Measurements from ENCODE around the gene FRMD4A. TPM values are rescaled to one million over a fixed set of nuclear protein-coding genes. Genes with fewer than 3 reads are reported as not detected.

FRMD4A gene
- total RNA-seq, 2 donors from 2014 or later: 22.3 to 22.4 TPM

- no peaks in the 10 kb centered on the region for H3K27me3 ChIP-seq (ENCODE audit: control insufficient read depth, insufficient read depth, low read length, poor library complexity, severe bottlenecking)
- Mint-ChIP-seq H3K36me3 (ENCODE audit: low read depth) (no peaks in the 10 kb centered on the region), H3K27me3 (ENCODE audit: insufficient read depth) (peaks cover 4% of the 10 kb centered on the region), H3K27ac (no peak overlapping the region), H3K4me1 (peaks cover 14% of the 10 kb centered on the region), H3K9me3 (no peaks in the 10 kb centered on the region), H3K4me3 (no peak overlapping the region)
- peak; percentile 53 for DNase-seq
- TF ChIP-seq, protein P1, sequence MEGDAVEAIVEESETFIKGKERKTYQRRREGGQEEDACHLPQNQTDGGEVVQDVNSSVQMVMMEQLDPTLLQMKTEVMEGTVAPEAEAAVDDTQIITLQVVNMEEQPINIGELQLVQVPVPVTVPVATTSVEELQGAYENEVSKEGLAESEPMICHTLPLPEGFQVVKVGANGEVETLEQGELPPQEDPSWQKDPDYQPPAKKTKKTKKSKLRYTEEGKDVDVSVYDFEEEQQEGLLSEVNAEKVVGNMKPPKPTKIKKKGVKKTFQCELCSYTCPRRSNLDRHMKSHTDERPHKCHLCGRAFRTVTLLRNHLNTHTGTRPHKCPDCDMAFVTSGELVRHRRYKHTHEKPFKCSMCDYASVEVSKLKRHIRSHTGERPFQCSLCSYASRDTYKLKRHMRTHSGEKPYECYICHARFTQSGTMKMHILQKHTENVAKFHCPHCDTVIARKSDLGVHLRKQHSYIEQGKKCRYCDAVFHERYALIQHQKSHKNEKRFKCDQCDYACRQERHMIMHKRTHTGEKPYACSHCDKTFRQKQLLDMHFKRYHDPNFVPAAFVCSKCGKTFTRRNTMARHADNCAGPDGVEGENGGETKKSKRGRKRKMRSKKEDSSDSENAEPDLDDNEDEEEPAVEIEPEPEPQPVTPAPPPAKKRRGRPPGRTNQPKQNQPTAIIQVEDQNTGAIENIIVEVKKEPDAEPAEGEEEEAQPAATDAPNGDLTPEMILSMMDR (conservative IDR thresholded peaks at IDR 0.05): peak; percentile 57
- no peaks in the 10 kb centered on the region for H3K36me3 ChIP-seq (ENCODE audit: control insufficient read depth, insufficient read depth, low read length)
- H3K9ac ChIP-seq (ENCODE audit: extremely low read depth, low read length, poor library complexity, severe bottlenecking): no peak overlapping the region
- H3K4me1 ChIP-seq (ENCODE audit: control insufficient read depth, insufficient read depth, low read length): no peaks in the 10 kb centered on the region
- H3K27ac ChIP-seq (ENCODE audit: low read depth, low read length): no peak overlapping the region
- WGBS, 2 experiments (ENCODE audit: insufficient coverage in 1 of 2, insufficient read length in 1 of 2): 87% methylated on average over 5 to 6 of the region's 6 CpGs
- no peak overlapping the region for H3K4me3 ChIP-seq (ENCODE audit: low read length)
- no peaks in the 10 kb centered on the region for H3K9me3 ChIP-seq (ENCODE audit: control insufficient read depth, low read length)
These were observed 1.6 kb downstream of the FRMD4A start for GRCh38 chr10:14328881-14329672.

- H3K4me3 ChIP-seq (ENCODE audit: low read length): no peak overlapping the region
- no peak overlapping the region for H3K4me3 Mint-ChIP-seq
- H3K27ac ChIP-seq (ENCODE audit: low read depth, low read length): no peak overlapping the region
- H3K4me1 Mint-ChIP-seq: peaks cover 10% of the 10 kb centered on the region
- H3K27ac Mint-ChIP-seq: no peak overlapping the region
- DNase-seq: no peak
- no peaks in the 10 kb centered on the region for H3K9me3 ChIP-seq (ENCODE audit: control insufficient read depth, low read length)
- TF ChIP-seq, protein P1 (conservative IDR thresholded peaks at IDR 0.05): no peak
- H3K36me3 Mint-ChIP-seq (ENCODE audit: low read depth): no peaks in the 10 kb centered on the region
- H3K27me3 ChIP-seq (ENCODE audit: control insufficient read depth, insufficient read depth, low read length, poor library complexity, severe bottlenecking): no peaks in the 10 kb centered on the region
- peaks cover 4% of the 10 kb centered on the region for H3K27me3 Mint-ChIP-seq (ENCODE audit: insufficient read depth)
- WGBS, 2 experiments (ENCODE audit: insufficient coverage in 1 of 2, insufficient read length in 1 of 2): 92 to 95% methylated on average over 4 of the region's 4 CpGs
- no peaks in the 10 kb centered on the region for H3K9me3 Mint-ChIP-seq
- no peaks in the 10 kb centered on the region for H3K36me3 ChIP-seq (ENCODE audit: control insufficient read depth, insufficient read depth, low read length)
- no peak overlapping the region for H3K9ac ChIP-seq (ENCODE audit: extremely low read depth, low read length, poor library complexity, severe bottlenecking)
- H3K4me1 ChIP-seq (ENCODE audit: control insufficient read depth, insufficient read depth, low read length): no peaks in the 10 kb centered on the region
These were observed 3.2 kb downstream of the FRMD4A start for GRCh38 chr10:14327527-14327926.

DNA sequence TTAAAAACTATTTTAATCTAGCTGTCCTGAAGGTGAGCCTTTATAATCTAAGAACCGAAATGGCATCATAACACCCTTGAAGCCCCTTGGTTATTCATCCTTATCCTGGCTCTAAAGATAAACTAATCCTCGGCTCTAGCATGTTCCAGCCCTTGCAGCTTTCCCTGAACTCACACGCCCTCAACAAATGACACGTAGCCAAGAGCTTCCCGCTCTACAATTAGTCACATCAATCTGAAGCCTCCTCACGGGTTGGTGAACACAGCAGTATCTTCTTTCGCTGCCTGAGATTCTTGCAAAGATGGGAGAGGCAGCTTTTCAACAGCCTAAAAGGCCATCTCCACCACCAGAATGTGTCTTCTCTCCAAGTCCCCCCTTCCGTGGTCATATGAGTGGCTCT is 4.1 kb downstream of the FRMD4A start:
- Mint-ChIP-seq H3K4me1 (peaks cover 10% of the 10 kb centered on the region), H3K36me3 (ENCODE audit: low read depth) (no peaks in the 10 kb centered on the region), H3K4me3 (no peak overlapping the region), H3K9me3 (no peaks in the 10 kb centered on the region), H3K27me3 (ENCODE audit: insufficient read depth) (peaks cover 4% of the 10 kb centered on the region), H3K27ac (no peak overlapping the region)
- Histone ChIP-seq H3K4me1 (ENCODE audit: control insufficient read depth, insufficient read depth, low read length) (no peaks in the 10 kb centered on the region), H3K4me3 (ENCODE audit: low read length) (no peak overlapping the region), H3K9ac (ENCODE audit: extremely low read depth, low read length, poor library complexity, severe bottlenecking) (no peak overlapping the region), H3K9me3 (ENCODE audit: control insufficient read depth, low read length) (no peaks in the 10 kb centered on the region), H3K27ac (ENCODE audit: low read depth, low read length) (no peak overlapping the region), H3K27me3 (ENCODE audit: control insufficient read depth, insufficient read depth, low read length, poor library complexity, severe bottlenecking) (no peaks in the 10 kb centered on the region), H3K36me3 (ENCODE audit: control insufficient read depth, insufficient read depth, low read length) (no peaks in the 10 kb centered on the region)
- DNase-seq: no peak
- 93 to 95% methylated on average over 8 of the region's 8 CpGs for WGBS, 2 experiments (ENCODE audit: insufficient coverage in 1 of 2, insufficient read length in 1 of 2)
- TF ChIP-seq, protein P1 (conservative IDR thresholded peaks at IDR 0.05): no peak

All from endodermal cell (in vitro differentiated cells).